Stimulated activated naive CD8-positive, alpha-beta T cell treated with anti-CD3 and anti-CD28 coated beads, Interleukin-15, amount 100 ng/mL, for 72 hours (primary cell): ENCODE results near the gene PARD6A.
A peak's percentile ranks its signal among the peaks of the same experiment; 100 is the strongest.
"Not testable (repeated sequence)": the region's sequence is repeated elsewhere in the genome, so short reads cannot be mapped to it uniquely, and the experiment has no call there.

Source experiments
- ATAC-seq: fragments of 150-1000 bp; cut with Tn5 transposase; 2 replicates; pipeline ENCODE4 v1.10.0; 2021; ENCODE audit warnings: mild to moderate bottlenecking, moderate library complexity
- DNase-seq, 2 donors: peaks; one replicate each; pipeline ENCODE4 v3.0.0; 2021 to 2022
- H3K27ac Mint-ChIP-seq, 2 donors: one replicate each; pipeline ENCODE4 v1.8.0; 2022; ENCODE audit warnings: mild to moderate bottlenecking in 2 of 2, mixed read lengths in 2 of 2, moderate library complexity in 2 of 2
- H3K27me3 Mint-ChIP-seq: one replicate; pipeline ENCODE4 v1.8.0; 2022; ENCODE audit warnings: mixed read lengths
- H3K4me1 Mint-ChIP-seq: one replicate; pipeline ENCODE4 v1.8.0; 2022; ENCODE audit warnings: mild to moderate bottlenecking, mixed read lengths
- H3K4me3 Mint-ChIP-seq, 2 donors: one replicate each; pipeline ENCODE4 v1.8.0; 2022; ENCODE audit warnings: mild to moderate bottlenecking in 2 of 2, mixed read lengths in 2 of 2, moderate library complexity in 1 of 2
- H3K9me3 Mint-ChIP-seq, 2 donors: one replicate each; pipeline ENCODE4 v1.8.0; 2022; ENCODE audit warnings: mixed read lengths in 2 of 2

PARD6A gene

DNA sequence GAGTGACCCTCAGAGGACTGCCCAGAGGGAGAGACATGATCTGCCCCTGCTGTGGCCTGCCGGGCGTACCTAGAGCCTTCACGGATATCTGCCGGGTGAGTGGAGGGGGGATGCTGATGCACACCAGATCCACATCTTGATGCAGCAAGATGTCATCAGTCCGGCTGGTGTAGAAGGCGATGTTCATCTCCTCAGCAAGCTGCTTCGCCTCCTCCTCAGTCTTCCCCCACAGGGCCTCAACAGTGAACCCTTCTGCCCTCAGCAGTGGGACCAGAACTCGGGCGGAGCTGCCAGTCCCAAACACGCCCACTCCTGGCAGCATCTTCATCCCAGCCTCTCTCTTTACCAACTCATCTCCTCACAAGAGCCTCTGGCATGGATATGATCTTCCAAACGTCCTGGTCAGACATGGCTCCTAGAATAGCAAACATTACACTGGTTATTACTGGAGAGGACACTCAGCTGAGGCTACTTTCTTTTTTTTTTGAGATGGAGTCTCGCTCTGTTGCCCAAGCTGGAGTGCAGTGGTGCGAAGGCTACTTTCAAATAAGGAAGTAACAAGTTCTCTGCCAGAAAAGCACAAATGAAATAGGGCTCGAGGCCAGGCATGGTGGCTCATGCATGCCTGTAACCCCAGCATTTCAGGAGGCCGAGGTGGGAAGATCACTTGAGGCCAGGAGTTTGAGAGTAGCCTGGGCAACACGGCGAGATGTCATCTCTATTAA is 24.8 kb downstream of the PARD6A start:
- DNase-seq (no peak), ATAC-seq (no peak)
- Mint-ChIP-seq H3K4me1 (no peaks in the 10 kb centered on the region), H3K4me3 (no peak overlapping the region), H3K9me3 (no peaks in the 10 kb centered on the region), H3K27ac (peak overlapping the region in 1 of 2 donors; percentile 63), H3K27me3 (no peaks in the 10 kb centered on the region)

DNA sequence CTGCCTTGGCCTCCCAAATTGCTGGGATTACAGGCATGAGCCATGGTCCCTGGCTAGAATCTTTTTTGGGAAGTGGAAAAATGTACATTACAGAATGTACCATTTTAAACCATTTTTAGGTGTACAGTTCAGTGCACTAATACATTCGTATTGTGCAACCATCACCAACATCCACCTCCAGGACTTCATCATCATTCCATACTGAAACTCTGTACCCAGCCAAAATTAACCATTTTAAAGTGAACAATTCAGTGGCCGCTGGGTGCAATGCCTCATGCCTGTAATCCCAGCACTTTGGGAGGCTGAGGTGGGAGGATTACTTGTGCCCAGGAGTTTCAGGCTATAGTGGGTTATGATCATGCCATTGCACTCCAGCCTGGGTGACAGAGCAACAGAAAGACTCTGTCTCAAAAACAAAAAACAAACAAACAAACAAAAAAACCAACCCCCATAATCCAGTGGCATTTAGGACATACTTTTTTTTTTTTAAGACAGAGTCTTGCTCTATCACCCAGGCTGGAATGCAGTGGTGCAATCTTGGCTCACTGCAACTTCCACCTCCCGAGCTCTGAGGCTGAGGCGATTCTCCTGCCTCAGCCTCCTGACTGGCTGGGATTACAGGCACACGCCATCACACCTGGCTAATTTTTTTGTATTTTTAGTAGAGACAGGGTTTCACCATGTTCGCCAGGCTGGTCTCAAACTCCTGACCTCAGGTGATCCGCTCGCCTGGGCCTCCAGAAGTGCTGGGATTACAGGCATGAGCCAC is 32.9 kb downstream of the PARD6A start:
- not testable (repeated sequence) for ATAC-seq, H3K4me3 Mint-ChIP-seq, H3K4me1 Mint-ChIP-seq, H3K9me3 Mint-ChIP-seq, H3K27ac Mint-ChIP-seq, DNase-seq, H3K27me3 Mint-ChIP-seq

DNA sequence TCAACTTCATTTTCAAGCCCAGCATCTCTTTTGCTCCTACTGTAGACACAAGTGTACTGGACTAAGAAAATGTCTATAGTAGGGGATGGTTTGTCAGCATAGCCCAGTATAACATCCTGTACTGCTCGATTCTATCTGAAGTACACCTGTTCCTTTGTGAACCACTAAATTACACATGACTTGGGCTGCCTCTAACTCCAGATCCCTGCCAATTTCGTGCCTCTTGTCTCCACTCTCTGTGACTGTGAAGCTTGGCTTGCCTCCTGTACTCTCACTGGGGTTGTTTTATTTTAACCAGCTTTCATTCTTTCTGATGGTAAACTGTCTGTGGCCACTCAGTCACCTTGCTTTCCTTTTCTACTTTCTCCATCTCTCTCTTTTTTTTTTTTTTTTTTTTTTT is 33.9 kb downstream of the PARD6A start:
- Mint-ChIP-seq H3K27ac (no peak overlapping the region), H3K4me3 (no peak overlapping the region), H3K27me3 (no peaks in the 10 kb centered on the region), H3K4me1 (peaks cover 4% of the 10 kb centered on the region), H3K9me3 (no peaks in the 10 kb centered on the region)
- ATAC-seq (no peak), DNase-seq (no peak)

DNA sequence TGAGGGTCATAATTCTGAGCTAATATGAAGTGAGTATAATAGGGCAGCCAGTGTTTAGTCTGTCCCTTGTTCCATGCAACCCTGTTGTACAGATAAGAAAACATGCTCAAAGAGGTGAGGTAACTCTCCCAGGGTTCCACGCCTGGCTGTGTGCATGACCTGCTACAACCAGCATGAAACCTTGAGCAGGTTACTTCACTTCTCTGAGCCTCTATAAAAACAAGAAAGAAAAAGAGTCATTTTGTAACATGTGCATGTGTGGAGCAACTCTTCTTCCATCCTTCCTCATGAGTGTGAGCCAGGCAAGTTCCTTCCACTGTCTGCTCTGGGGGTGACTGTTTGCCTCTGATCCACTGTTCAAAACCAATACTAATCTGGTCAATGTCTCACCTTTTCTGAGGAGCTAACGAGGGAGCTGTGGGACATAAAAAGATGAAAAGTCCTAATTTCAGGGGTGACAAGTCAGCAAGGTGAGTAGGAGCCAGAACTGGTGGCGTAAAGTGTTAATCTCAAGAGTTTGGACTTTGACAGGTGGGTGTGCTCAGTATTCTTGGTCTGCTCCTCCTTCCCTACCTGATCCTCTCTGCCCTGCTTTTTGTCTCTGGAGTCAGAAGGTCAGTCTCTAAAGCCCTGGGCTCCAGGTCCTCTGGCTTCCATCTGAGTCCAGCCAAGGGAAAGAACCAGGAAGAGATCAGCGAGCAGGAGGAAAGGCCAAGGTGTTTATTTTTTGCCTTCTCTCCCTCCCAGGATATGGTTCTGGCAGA is 36.8 kb downstream of the PARD6A start:
- no peaks in the 10 kb centered on the region for H3K9me3 Mint-ChIP-seq
- H3K27me3 Mint-ChIP-seq, result no peaks in the 10 kb centered on the region
- no peak overlapping the region for H3K4me3 Mint-ChIP-seq
- DNase-seq (no peak), ATAC-seq (no peak)
- peaks cover 2% of the 10 kb centered on the region for H3K4me1 Mint-ChIP-seq
- no peak overlapping the region for H3K27ac Mint-ChIP-seq

DNA sequence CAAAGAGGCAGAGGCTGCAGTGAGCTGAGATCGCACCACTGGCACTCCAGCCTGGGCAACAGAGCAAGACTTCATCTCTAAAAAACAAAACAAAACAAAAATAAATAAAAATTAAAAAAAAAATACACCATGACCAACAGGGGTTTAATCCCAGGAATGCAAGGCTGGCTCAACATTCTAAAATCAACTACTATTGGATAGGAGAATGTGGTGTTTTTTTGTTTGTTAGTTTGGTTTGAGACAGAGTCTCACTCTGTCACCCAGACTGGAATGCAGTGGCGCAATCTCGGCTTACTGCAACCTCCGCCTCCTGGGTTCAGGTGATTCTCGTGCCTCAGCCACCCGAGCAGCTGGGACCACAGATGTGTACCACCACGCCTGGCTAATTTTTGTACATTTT is 38.5 kb downstream of the PARD6A start:
- H3K4me3 Mint-ChIP-seq, result no peak overlapping the region
- peaks cover 15% of the 10 kb centered on the region for H3K4me1 Mint-ChIP-seq
- no peak for DNase-seq
- H3K27ac Mint-ChIP-seq, result no peak overlapping the region
- no peaks in the 10 kb centered on the region for H3K9me3 Mint-ChIP-seq
- no peak for ATAC-seq
- H3K27me3 Mint-ChIP-seq, result no peaks in the 10 kb centered on the region

DNA sequence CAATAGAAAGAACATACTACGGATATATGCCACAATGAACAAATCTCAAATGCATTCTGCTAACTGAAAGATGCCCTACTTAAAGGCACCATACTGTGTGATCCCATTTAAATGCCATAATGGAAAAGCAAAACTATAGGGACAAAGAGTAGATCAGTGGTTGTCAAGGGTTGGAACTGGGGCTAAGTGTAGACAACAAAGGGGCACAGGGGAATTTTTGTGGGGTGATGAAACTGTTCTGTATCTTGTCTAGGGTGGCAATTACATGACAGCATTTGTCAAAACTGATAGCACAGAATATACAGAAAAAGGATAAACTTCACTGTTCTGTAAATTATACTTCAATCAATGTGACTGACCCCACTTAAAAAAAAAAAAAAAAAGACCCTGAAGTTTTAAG is 40.7 kb downstream of the PARD6A start:
- Mint-ChIP-seq H3K27ac (no peak overlapping the region), H3K4me3 (no peak overlapping the region), H3K4me1 (peaks cover 20% of the 10 kb centered on the region), H3K9me3 (no peaks in the 10 kb centered on the region), H3K27me3 (no peaks in the 10 kb centered on the region)
- DNase-seq (no peak), ATAC-seq (no peak)

DNA sequence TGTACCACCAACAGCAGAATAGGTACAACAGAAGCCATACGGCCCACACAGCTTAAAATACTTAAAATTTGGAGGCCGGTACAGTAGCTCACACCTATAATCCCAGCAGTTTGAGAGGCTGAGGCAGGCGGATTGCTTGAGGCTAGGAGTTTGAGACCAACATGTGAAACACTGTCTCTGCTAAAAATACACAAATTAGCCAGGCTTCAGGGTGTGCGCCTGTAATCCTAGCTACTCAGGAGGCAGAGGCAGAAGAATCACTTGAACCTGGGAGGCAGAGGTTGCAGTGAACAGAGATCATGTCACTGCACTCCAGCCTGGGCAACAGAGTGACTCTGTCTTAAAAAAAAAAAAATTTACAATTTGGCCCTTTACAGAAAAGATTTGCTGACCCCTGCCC is 41.4 kb downstream of the PARD6A start:
- no peak overlapping the region for H3K4me3 Mint-ChIP-seq
- H3K27ac Mint-ChIP-seq, result no peak overlapping the region
- no peaks in the 10 kb centered on the region for H3K27me3 Mint-ChIP-seq
- no peaks in the 10 kb centered on the region for H3K9me3 Mint-ChIP-seq
- DNase-seq (no peak), ATAC-seq (no peak)
- H3K4me1 Mint-ChIP-seq, result peaks cover 20% of the 10 kb centered on the region

DNA sequence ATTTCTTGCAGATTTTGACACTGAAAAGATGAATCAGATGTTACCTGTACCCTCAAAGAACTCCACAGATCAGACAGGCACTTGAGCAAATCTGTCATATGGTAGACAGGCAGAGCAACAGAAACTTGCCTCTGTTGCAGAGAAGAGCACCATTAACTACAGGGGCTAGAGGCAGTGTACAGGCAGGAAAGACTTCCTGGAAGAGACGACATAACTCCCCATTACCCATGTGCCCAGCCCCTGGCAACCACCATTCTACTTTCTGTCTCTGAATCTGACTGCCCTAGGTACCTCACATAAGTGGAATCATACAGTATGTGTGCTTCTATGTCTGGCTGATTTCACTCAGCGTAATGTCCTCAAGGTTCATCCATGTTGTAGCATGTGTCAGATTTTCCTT is 42.9 kb downstream of the PARD6A start:
- Mint-ChIP-seq H3K4me3 (peak overlapping the region in 1 of 2 donors; percentile 19), H3K27ac (peak overlapping the region; percentile 47 to 90), H3K4me1 (peaks cover 20% of the 10 kb centered on the region), H3K27me3 (no peaks in the 10 kb centered on the region), H3K9me3 (no peaks in the 10 kb centered on the region)
- ATAC-seq (peak; percentile 98), DNase-seq (peak; percentile 4 to 33)

DNA sequence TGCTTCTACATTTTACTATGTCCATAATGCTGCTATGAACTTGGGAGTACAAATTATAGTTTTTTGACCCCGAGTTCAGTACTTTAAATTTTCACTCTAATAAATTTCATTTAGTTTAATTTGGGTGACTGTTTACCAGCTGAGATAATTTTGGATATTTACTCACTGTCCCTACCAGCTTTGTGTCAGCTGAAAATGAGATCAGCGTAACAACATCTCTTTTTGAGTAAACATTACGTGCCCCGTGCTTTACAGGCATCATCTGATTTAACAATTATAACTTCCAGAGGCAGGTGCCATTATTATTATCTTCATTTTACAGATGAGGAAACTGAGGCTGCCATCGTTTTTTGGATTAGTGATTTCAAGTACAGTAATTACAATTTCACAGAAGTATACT is 43.4 kb downstream of the PARD6A start:
- H3K4me3 Mint-ChIP-seq, result no peak overlapping the region
- peaks cover 20% of the 10 kb centered on the region for H3K4me1 Mint-ChIP-seq
- H3K9me3 Mint-ChIP-seq, result no peaks in the 10 kb centered on the region
- no peak overlapping the region for H3K27ac Mint-ChIP-seq
- ATAC-seq, result no peak
- no peak for DNase-seq
- H3K27me3 Mint-ChIP-seq, result no peaks in the 10 kb centered on the region

DNA sequence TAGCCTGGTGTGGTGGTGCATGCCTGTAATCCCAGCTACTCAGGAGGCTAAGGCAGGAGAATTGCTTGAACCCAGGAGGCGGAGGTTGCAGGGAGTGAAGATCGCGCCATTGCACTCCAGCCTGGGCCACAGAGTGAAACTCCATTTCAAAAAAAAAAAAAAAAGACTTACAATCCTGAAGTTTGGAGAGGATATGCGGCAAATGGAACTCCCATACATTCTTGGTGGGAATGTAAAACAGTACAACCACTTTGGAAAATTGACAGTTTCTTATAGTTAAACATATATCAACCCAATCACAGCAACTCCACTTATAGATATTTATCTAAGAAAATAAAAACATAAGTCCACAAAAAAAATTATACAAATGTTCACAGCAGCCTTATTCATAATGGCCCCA is 46.5 kb downstream of the PARD6A start:
- Mint-ChIP-seq H3K9me3 (no peaks in the 10 kb centered on the region), H3K27me3 (no peaks in the 10 kb centered on the region), H3K27ac (no peak overlapping the region), H3K4me3 (no peak overlapping the region), H3K4me1 (peaks cover 20% of the 10 kb centered on the region)
- DNase-seq (no peak), ATAC-seq (no peak)

DNA sequence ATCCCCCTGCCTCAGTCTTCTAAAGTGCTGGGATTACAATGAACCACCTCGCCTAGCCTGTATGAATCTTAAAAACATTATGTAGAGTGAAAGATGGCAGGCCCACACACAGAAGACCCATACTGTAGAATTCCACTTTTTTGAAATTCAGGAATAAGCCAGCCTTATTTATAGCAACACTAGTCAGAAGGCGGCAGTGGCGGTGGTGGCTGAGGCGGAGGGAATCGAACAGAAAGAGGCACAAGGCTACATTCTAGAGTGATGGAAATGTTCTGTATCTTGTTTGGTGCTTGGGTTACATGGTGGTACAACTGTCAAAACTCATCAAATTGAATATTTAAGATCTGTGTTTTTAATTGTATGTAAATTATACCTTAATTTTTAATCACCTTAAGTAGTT is 47.0 kb downstream of the PARD6A start:
- ATAC-seq (no peak), DNase-seq (no peak)
- Mint-ChIP-seq H3K27ac (no peak overlapping the region), H3K9me3 (no peaks in the 10 kb centered on the region), H3K4me1 (peaks cover 20% of the 10 kb centered on the region), H3K4me3 (no peak overlapping the region), H3K27me3 (no peaks in the 10 kb centered on the region)

DNA sequence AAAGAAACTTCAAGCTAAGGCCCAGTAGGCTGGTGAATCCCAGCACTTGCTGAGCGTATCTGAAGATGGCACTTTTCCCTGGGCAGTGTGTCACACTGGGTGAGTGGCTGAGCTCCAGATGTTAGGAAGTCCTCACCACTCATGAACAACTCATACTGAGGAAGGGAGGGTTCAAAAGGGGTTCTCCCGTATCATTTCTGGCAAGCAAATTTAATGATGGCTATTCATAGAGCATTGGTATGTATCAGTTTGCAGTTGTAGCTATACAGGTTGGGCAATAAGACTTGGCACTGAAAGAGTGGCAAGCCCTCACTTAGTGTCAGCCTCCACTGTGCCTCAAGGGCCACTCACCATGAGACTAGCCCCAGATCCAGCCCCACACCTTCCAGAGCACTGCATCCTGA is 47.6 kb downstream of the PARD6A start:
- no peak for ATAC-seq
- DNase-seq, result no peak
- no peaks in the 10 kb centered on the region for H3K9me3 Mint-ChIP-seq
- peaks cover 14% of the 10 kb centered on the region for H3K4me1 Mint-ChIP-seq
- H3K27ac Mint-ChIP-seq, result no peak overlapping the region
- H3K4me3 Mint-ChIP-seq, result no peak overlapping the region
- H3K27me3 Mint-ChIP-seq, result no peaks in the 10 kb centered on the region

DNA sequence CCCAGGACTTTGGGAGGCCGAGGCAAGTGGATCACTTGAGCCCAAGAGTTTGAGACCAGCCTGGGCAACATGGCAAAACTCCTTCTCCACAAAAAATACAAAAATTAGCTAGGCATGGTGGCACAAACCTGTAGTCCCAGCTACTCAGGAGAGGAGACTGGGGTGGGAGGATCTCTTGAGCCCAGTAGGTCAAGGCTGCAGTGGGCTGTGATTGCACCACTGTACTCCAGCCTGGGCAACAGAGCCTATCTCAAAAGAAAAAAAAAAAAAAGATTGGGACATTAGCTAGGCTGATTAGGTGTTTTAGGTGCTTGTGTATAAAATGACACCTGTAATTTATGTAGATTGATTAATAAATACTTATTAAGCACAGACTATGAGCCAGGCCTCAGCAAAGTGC is 48.3 kb downstream of the PARD6A start:
- ATAC-seq (no peak), DNase-seq (no peak)
- Mint-ChIP-seq H3K27me3 (no peaks in the 10 kb centered on the region), H3K4me1 (peaks cover 7% of the 10 kb centered on the region), H3K27ac (no peak overlapping the region), H3K4me3 (no peak overlapping the region), H3K9me3 (no peaks in the 10 kb centered on the region)

DNA sequence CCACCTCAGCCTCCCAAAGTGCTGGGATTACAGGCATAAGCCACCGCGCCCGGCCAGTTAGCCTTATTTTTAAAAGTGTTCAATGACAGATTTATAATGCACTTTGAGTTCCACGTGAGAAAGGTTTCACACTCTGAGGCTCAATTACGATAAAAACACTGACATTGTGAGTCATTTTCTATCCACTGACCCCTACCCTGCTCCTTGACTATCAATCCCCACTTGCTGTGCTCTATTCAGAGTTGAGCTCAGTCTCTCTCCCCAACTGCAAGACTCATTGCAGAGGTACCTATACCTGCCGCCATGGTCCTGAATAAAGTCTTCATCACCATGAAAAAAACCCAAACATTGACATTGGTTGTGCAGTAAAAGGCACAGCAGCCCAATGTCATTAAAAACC is 49.8 kb downstream of the PARD6A start:
- Mint-ChIP-seq H3K4me3 (no peak overlapping the region), H3K4me1 (no peaks in the 10 kb centered on the region), H3K9me3 (no peaks in the 10 kb centered on the region), H3K27me3 (no peaks in the 10 kb centered on the region), H3K27ac (no peak overlapping the region)
- DNase-seq (no peak), ATAC-seq (no peak)
